ENCODE results near the gene UTP3.
A peak's percentile ranks its signal among the peaks of the same experiment; 100 is the strongest.
"Not testable (repeated sequence)": the region's sequence is repeated elsewhere in the genome, so short reads cannot be mapped to it uniquely, and the experiment has no call there.

The UTP3 gene, protein sequence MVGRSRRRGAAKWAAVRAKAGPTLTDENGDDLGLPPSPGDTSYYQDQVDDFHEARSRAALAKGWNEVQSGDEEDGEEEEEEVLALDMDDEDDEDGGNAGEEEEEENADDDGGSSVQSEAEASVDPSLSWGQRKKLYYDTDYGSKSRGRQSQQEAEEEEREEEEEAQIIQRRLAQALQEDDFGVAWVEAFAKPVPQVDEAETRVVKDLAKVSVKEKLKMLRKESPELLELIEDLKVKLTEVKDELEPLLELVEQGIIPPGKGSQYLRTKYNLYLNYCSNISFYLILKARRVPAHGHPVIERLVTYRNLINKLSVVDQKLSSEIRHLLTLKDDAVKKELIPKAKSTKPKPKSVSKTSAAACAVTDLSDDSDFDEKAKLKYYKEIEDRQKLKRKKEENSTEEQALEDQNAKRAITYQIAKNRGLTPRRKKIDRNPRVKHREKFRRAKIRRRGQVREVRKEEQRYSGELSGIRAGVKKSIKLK

DNA sequence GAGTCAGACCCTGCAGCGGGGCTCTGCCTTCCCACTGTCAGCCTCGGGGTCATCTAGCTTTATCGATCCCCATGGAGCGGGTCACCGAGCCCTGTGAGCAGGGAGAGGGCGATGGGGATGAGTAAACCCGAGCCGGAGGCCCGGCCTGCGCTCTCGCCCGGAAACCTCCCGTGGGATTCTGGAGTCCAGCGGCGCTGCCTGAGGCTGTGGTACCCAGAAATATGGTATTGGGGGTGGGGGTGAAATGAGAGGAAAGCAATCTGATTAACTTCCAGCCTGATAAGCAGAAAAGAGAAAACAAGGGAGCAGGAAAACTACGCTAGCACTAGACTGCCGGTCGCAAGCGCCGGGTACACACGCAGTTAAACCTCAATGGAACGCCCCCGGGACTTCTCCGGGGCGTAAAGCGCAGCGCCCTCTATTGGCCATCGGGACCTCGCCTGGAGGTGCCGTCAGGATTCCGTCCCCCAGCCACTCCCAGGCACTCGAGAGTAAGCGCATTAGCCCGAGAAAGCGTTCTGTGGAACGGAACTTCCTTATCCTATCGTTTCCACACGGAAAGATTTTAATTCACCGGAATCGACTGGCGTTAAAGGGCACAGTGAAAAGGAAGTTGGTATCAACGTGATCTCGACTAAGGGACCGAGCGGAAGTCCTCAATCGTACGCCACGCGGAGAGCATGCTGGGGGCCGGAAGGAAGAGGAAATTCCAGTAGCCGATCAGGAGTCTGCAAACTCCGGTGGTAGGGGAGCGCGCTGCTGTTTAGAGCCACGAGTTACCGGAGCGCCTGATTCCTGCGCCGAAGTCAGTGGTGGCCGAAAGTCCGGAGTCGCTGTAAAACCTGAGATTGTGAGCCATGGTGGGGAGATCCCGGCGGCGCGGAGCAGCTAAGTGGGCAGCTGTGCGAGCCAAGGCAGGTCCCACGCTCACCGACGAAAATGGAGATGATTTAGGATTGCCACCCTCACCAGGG, at the start of gene UTP3:
Gene UTP3 (plus strand): TSS at position 712 of the 974 bp plus-strand sequence. CDS start 146 bp downstream, at position 858.
- peak; percentile 53 for FAIRE-seq

DNA sequence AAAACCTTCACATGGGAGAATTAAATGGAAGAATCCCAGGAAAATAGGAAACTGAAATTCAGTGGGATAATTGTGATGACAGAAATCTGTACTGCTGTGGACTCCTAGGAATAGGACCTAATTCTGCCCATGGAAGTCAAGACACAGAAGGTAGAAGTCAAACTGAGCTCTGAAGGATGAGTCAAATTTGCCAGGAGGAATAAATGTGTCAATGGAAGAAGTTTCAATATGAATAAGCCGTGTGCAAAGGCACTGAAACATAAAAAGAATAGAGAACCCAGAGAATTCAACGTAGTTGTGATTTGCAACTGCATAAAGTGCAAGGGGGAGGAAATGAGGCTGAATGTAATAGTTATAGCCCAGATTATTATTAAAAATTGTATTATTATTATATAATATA, 48.1 kb upstream of the UTP3 start:
- FAIRE-seq: no peak

- FAIRE-seq: not testable (repeated sequence)
These were observed 37.6 kb upstream of the UTP3 start for GRCh38 chr4:70650741-70651140.

DNA sequence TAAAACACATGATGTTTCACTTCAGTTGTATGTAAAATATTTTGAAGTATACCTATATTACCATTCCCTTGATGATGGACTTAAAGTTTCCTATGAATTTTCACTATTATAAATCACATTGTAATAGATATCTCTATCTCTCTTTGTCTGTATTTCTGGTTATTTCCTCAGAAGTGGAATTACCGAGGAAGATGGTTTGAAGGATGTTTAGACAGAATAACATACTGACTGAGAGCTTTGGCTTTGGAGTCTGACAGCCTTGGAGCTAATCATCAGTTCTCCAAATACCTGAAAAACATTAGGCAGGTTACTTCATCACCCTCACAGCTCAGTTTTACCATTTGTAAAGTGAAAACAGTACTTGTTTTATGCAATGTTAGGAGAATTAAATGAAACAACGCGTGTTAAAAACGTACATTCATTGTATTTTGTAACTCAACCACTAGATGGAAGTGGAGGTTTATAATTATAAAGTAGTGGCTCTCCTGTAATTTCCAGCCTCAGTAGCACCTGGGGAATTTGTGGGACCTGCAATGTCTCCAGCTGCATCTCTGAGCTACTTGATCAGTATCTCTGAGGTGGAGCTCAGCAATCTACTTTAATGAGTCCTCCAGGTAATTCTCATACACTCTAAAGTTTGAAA, 36.3 kb upstream of the UTP3 start:
- no peak for FAIRE-seq

DNA sequence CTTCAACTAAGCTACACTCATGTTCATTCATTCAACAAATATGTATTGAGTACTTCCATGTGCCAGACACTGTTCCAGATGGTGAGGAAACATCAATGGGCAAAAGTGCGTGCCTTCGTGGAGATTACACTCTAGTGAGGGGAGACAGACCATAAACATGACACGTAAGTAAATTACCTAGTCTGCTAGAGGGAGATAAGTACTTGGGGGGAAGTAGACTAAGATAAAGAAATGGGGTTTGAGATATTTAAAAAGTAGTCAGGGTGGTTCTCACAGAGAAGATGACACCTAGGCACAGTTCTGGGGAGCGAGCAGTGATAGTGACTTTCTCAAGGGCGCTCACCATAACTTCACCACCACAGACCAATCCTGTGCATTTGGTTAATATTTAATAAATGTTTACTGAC, 33.7 kb upstream of the UTP3 start:
- no peak for FAIRE-seq

DNA sequence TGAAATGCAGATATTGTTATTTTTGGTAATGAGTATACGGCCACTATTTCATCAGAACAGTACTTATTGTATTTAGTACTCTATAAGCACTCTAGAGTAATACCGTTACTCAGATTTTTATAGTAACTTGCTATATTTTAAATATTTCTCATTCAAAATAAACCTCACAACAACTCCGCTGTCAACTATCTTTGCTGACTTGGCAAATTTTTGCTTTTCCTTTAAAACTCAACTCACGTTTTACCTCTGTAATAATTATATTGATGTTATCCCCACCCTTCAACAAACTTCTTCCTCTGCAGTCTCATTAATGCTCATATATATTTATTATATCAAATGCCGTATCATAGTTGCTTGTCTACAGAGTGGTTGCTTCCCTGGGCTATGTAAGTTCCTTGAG, 31.0 kb upstream of the UTP3 start:
- no peak for FAIRE-seq

DNA sequence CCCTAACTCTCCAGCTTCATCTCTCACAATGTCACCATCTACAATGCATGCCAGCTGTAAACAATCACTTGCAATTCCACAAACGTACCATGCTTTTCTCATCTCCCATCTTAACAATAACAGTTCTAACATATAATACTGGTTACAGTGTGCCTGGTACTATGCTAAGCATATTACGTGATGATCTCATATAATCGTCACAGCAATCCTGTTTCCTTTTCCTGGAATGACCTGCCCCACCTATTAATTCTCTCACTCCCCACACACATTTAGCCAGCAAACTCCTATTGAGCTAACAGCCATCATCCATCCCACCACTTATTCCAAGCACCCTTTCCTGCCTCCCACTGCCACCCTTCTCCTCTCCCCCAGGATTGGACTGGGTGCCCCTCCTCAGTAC, 29.9 kb upstream of the UTP3 start:
- FAIRE-seq: no peak

GRCh38 chr4:70660106-70660505, 28.2 kb upstream of the UTP3 start:
- no peak for FAIRE-seq

DNA sequence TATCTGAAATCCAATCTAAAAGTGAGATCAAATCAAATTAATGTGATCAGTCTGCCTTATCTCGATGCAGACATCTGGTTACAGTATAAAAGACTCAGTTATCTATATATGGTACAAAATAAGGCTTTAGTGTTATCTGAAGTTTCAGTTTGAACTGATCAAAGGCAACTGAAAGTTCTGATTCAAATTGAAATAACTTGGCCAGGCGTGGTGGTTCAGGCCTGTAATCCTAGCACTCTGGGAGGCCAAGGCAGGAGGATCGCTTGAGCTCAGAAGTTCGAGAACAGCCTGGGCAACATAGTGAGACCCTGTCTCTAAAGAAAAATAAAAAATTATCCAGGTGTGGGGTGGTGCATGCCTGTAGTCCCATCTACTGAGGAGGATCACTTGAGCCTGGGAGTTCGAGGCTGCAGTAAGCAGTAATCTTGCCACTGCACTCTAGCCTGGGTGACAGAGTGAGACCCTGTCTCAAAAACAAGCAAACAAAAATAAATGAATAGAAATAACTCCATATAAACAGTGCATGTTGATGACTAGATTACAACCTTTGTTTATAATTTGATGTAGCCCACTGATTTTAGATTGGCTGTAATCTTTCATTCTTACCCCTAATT, 26.9 kb upstream of the UTP3 start:
- FAIRE-seq: not testable (repeated sequence)

GRCh38 chr4:70666369-70666768, 22.0 kb upstream of the UTP3 start, which contains the start of gene JCHAIN:
TSS of gene JCHAIN (minus strand) at chr4:70666508. CDS start at chr4:70666490, 18 bp downstream.
- no peak for FAIRE-seq

DNA sequence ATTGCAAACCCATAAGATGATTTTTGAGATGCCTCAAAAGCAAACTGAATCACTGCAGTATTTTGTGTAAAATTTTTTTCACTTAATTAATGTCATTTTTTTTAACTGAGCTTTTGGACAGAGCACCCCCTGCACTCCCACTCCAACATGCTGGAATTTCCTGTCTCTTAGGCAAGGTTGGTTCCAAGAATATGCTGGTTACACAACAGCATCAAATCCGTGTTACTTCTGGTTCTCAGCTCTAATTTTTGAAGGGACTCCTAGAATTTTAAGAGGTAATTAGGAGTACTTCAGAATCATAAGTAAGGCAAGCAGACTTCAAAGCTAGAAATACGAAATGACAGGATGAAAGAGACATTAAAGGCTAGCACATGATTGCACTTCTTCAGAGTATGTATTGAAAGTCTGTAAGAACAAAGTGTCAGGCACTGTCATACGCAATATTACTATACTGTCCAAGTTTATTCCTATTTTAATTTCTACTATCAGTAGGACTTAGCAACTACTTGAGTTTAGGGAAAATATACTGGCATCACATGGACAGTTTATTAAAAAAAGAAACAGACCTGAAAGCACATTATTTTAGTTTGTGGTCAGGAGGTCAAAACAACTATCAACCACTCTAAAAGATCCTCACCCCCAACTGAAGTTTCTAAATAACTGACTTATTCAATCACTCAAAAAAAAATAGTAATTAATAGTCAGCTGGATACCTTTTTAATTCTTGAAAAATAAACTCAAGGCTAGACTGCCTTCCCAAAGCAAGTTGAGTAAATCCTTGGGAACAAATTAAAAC, 20.4 kb upstream of the UTP3 start:
- FAIRE-seq: no peak

GRCh38 chr4:70670332-70671014, 17.9 kb upstream of the UTP3 start:
- FAIRE-seq: no peak

GRCh38 chr4:70671091-70671490, 17.2 kb upstream of the UTP3 start:
- no peak for FAIRE-seq

- no peak for FAIRE-seq
These were observed 14.1 kb upstream of the UTP3 start for GRCh38 chr4:70674191-70674590.

DNA sequence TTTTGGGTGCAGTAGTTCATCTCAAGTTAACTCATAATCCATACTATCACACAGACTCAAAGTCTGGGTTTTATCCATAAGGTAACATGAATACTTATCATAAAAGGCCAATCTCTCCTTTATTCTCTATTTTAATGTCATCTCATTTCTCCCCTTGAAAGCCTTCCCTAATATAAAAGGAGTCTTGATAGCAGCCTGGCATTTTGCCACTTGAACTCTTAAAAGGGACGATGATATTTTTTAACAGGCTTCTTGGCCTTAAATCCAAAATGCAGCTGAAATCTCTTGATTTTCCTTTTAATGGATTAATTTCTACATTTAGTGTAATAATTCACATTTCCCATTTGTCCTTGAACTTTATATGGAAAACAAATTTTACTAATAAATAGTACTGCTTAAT, 13.6 kb upstream of the UTP3 start:
- no peak for FAIRE-seq

DNA sequence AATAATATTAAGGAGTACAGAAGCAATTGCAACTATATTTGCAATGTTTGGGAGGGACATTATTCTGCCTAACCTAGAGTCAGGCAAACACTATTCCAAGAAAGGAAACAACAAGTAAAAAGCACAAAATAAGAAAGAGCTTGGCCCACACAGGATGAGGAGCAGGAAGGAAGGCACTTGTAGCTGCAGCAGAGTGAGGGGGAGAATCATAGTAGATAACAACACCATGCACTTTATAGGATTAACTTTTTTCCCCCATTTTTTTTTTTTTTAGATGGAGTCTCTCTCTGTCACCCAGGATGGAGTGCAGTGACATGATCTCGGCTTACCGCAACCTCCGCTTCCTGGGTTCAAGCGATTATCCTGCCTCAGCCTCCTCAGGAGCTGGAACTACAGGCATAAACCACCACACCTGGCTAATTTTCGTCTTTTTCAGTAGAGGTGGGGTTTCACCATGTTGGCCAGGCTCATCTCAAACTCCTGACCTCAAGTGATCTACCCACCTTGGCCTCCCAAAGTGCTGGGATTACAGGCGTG, 11.7 kb upstream of the UTP3 start:
- no peak for FAIRE-seq

DNA sequence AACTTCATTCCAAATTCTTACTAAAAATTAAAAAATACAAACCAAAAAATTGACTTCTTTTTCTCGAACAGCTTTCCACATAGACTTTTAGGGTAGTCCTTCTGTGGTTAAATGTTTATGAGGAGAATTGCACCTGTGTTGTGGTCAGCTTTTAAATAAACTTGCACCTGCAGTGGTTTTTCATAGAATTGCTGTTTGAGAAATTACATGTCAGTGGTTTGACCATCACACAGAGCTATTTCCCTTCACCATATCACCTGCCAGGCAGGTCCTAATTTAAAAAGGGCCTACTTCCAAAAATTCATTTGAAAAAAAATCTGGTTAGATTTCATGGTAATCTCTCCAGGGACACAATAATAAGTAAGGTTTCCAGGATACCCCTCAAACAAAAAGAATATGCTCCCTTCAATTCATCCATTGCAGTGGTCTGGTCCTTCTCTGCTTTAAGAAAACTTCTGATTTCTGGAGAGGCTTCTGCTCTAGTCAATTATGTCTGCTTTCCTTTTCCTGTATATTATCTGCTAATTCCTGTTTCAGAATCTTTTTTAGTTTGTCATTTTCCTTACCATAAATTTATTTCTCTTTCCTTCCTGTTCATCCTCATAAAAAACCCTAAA, 9.8 kb upstream of the UTP3 start:
- no peak for FAIRE-seq

GRCh38 chr4:70680934-70681333, 7.4 kb upstream of the UTP3 start:
- no peak for FAIRE-seq

GRCh38 chr4:70681704-70682103, 6.6 kb upstream of the UTP3 start:
- FAIRE-seq: no peak

DNA sequence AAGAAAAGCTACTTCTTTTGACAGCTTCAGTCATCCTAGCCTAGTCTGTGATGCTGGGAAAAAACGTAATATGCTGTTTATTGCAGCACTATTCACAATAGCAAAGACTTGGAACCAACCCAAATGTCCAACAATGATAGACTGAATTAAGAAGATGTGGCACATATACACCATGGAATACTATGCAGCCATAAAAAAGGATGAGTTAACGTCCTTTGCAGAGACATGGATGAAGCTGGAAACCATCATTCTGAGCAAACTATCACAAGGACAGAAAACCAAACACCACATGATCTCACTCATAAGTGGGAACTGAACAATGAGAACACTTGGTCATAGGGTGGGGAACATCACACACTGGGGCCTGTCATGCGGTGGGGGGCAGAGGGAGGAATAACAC, 6.2 kb upstream of the UTP3 start:
- not testable (repeated sequence) for FAIRE-seq
